Stimulated activated CD4-positive, alpha-beta T cell treated with anti-CD3 and anti-CD28 coated beads, Interleukin-12 subunit alpha, Interleukin-12 subunit beta, amount 100 ng/mL, for 24 hours (primary cell): ENCODE data around the gene SMIM26.
"Not testable (repeated sequence)": the region's sequence is repeated elsewhere in the genome, so short reads cannot be mapped to it uniquely, and the experiment has no call there.

Experiments used
- DNase-seq, 2 experiments: peaks; one replicate each; pipeline ENCODE4 v3.0.0-alpha.2; 2020; ENCODE audit warnings: low read depth in 2 of 2

SMIM26 gene

GRCh38 chr20:18566892-18567738 lies at the start of gene SMIM26:
Gene SMIM26 (plus strand): TSS chr20:18567432. CDS start chr20:18567479, 47 bp downstream.
- peak; percentile 89 to 92 for DNase-seq

GRCh38 chr20:18522066-18522465 lies 45.2 kb upstream of the SMIM26 start:
- DNase-seq: not testable (repeated sequence)

GRCh38 chr20:18523066-18523465 lies 44.2 kb upstream of the SMIM26 start:
- DNase-seq: no peak

GRCh38 chr20:18524646-18525045 lies 42.6 kb upstream of the SMIM26 start:
- no peak for DNase-seq

- DNase-seq: not testable (repeated sequence)
These were observed 40.5 kb upstream of the SMIM26 start for GRCh38 chr20:18526761-18527160.

- DNase-seq: no peak
These were observed 39.9 kb upstream of the SMIM26 start for GRCh38 chr20:18527339-18527738.

- DNase-seq: no peak
These were observed 39.4 kb upstream of the SMIM26 start for GRCh38 chr20:18527836-18528235.

- DNase-seq: no peak
These were observed 38.2 kb upstream of the SMIM26 start for GRCh38 chr20:18529041-18529440.

- no peak for DNase-seq
These were observed 34.6 kb upstream of the SMIM26 start for GRCh38 chr20:18532626-18533025.

- DNase-seq: no peak
These were observed 33.7 kb upstream of the SMIM26 start for GRCh38 chr20:18533491-18533890.

GRCh38 chr20:18533978-18534644 lies 33.1 kb upstream of the SMIM26 start:
- no peak for DNase-seq

- no peak for DNase-seq
These were observed 29.6 kb upstream of the SMIM26 start for GRCh38 chr20:18537651-18538050.

- DNase-seq: no peak
These were observed 25.5 kb upstream of the SMIM26 start for GRCh38 chr20:18541741-18542140.

- DNase-seq: no peak
These were observed 24.0 kb upstream of the SMIM26 start for GRCh38 chr20:18543216-18543615.

GRCh38 chr20:18543932-18544331 lies 23.3 kb upstream of the SMIM26 start:
- no peak for DNase-seq

GRCh38 chr20:18545566-18545965 lies 21.7 kb upstream of the SMIM26 start:
- no peak for DNase-seq

GRCh38 chr20:18548465-18548864 lies 18.8 kb upstream of the SMIM26 start:
- DNase-seq: no peak

GRCh38 chr20:18553746-18554145 lies 13.5 kb upstream of the SMIM26 start:
- DNase-seq: no peak

GRCh38 chr20:18567739-18568091 lies 483 bp downstream of the SMIM26 start:
- no peak for DNase-seq

- no peak for DNase-seq
These were observed 3.8 kb downstream of the SMIM26 start for GRCh38 chr20:18571009-18571408.

GRCh38 chr20:18571578-18571977 lies 4.3 kb downstream of the SMIM26 start:
- DNase-seq: no peak

- DNase-seq: no peak
These were observed 10.7 kb downstream of the SMIM26 start for GRCh38 chr20:18577942-18578341.

- DNase-seq: no peak
These were observed 11.3 kb downstream of the SMIM26 start for GRCh38 chr20:18578581-18578980.
